BJ (cell line): ENCODE results near the gene TTYH2. TPM values are rescaled to one million over a fixed set of nuclear protein-coding genes. Genes with fewer than 3 reads are reported as not detected.

ENCODE experiments used
- CTCF ChIA-PET: fragments of 350-600 bp; formaldehyde crosslinking; extraction: SDS; loops from one replicate; lab custom pipeline; 2021; ENCODE audit warnings: antibody characterized with exemption, inconsistent platforms; lab: Yijun Ruan, JAX
- POLR2A ChIA-PET: fragments of 300-600 bp; sonication (Branson Sonifier 250); formaldehyde crosslinking; extraction: SDS; loops from one replicate; lab custom pipeline; 2021; ENCODE audit warnings: antibody characterized with exemption; lab: Charles Lee
- DNase-seq: peaks from one replicate; pipeline ENCODE4 v3.0.0-alpha.2; 2011; ENCODE audit warnings: low read depth
- H3K27me3 ChIP-seq: 2 replicates; pipeline ENCODE4 v1.6.0; 2011; ENCODE audit warnings: low read length; ENCODE audit not compliant: control insufficient read depth, insufficient read depth
- H3K36me3 ChIP-seq: 2 replicates; pipeline ENCODE4 v1.5.1; 2011; ENCODE audit warnings: low read length; ENCODE audit not compliant: control insufficient read depth, insufficient read depth
- H3K4me3 ChIP-seq: 2 replicates; pipeline ENCODE4 v1.5.1; 2011; ENCODE audit warnings: low read depth, mild to moderate bottlenecking, control low read depth, low read length
- polyA plus RNA-seq: library from polyadenylated mRNA; depleted of rRNA; stranded (reverse); fragments of >200 nt; gene quantifications from 2 replicates; pipeline ENCODE4 v1.2.3, GENCODE V29; 2011
- TF ChIP-seq, protein P1 (sequence below): IDR thresholded peaks from 2 replicates; pipeline ENCODE4 v1.5.1; 2011; ENCODE audit warnings: low read depth, mild to moderate bottlenecking, control low read depth, inconsistent platforms, low read length, moderate library complexity; ENCODE audit not compliant: insufficient read depth

TTYH2 gene
- polyA plus RNA-seq, 1 experiment = 2.7 TPM

DNA sequence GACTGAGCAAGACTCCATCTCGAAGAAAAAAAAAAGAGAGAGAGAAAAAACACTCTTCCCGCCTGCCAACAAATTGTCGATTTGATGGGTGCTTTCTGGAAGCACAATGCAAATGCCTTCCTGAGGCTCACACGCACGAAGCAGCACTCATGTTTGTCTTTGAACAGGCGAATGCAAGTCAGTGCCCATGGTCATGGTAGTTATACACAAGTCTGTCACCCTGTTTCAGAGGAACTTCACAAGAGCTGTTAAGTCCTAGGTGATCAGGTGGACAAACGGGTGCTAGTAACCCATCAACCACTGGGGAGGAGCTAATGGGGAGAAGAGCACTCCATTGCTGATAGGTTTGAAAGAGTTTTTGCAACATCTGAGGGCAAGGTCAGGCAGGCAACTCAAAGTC, 54.2 kb downstream of the TTYH2 start:
- ChIA-PET POLR2A (no interaction called here), CTCF (no interaction called here)
- TF ChIP-seq, protein P1, sequence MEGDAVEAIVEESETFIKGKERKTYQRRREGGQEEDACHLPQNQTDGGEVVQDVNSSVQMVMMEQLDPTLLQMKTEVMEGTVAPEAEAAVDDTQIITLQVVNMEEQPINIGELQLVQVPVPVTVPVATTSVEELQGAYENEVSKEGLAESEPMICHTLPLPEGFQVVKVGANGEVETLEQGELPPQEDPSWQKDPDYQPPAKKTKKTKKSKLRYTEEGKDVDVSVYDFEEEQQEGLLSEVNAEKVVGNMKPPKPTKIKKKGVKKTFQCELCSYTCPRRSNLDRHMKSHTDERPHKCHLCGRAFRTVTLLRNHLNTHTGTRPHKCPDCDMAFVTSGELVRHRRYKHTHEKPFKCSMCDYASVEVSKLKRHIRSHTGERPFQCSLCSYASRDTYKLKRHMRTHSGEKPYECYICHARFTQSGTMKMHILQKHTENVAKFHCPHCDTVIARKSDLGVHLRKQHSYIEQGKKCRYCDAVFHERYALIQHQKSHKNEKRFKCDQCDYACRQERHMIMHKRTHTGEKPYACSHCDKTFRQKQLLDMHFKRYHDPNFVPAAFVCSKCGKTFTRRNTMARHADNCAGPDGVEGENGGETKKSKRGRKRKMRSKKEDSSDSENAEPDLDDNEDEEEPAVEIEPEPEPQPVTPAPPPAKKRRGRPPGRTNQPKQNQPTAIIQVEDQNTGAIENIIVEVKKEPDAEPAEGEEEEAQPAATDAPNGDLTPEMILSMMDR = no peak

DNA sequence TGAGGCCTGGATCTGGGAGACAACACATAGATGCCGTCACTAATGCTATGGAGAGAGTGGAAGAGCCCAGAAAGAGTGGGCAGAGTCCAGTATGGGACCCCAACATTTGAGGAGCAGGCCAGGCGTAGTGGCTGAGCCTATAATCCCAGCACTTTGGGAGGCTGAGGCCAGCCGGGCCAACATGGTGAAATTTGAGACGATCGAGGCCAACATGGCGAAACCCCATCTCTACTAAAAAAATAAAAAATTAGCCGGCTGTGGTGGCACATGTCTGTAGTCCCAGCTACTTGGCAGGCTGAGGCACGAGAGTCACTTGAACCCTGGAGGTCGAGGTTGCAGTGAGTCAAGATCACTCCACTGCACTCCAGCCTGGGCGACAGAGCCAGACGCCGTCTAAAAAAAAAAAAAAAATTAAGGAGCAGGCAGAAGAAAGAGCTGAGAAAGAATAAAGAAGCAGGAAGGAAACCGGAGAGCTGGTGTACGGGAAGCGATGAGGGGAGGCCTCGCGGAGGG, 54.7 kb downstream of the TTYH2 start:
- CTCF ChIA-PET = no interaction called here
- no peak overlapping the region for H3K4me3 ChIP-seq
- POLR2A ChIA-PET = no interaction called here

More for the DNA sequence above, 54.2 kb downstream of the TTYH2 start:
- no peak for DNase-seq
- Histone ChIP-seq H3K4me3 (no peak overlapping the region), H3K36me3 (no peaks in the 10 kb centered on the region), H3K27me3 (no peaks in the 10 kb centered on the region)

DNA sequence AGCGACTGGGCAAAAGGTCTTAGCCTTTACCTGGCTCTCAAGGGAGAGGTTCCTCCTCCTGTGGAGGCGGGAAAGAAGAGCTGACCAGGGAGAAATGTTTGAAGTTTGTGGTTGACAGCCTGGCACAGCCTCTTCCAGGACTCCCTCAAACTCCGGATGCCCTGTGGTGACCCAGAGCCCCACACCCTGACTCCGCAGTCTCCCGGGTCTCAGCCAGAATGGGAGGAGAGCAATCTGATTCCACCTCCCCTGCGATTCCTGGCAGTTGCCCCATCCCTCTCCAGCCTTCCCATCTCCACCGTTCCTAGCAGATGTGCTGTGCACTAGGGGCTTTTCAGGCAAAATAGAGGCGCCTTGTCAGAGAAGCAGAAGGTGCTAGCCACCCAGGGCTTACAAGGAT, 55.2 kb downstream of the TTYH2 start:
- CTCF ChIA-PET = no interaction called here
- no peak overlapping the region for H3K4me3 ChIP-seq
- DNase-seq = no peak
- no peaks in the 10 kb centered on the region for H3K27me3 ChIP-seq
- H3K36me3 ChIP-seq = no peaks in the 10 kb centered on the region
- TF ChIP-seq, protein P1 = no peak
- POLR2A ChIA-PET = no interaction called here

More for the DNA sequence above, 54.7 kb downstream of the TTYH2 start:
- Histone ChIP-seq H3K36me3 (no peaks in the 10 kb centered on the region), H3K27me3 (no peaks in the 10 kb centered on the region)
- no peak for DNase-seq
- TF ChIP-seq, protein P1 = no peak

DNA sequence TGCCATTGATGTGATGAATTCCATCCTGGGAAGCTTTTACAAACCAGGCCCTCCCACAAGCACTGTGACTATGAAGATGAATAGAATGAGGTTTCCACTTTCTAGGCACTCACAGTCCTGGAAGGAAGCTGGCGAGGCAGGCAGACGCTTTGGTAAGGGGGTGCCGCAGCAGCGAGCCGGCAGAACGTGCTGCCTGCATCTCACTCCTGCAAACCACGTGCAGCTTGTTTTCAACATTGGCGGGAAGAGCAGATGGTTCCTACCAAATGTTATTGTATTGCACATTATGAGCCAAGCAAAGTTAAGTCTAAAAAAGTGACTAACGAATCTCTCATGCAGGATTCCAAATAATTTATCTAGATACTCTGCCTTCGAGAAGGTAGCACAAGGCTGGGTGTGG, 57.0 kb downstream of the TTYH2 start:
- POLR2A ChIA-PET = no interaction called here
- H3K4me3 ChIP-seq = no peak overlapping the region
- TF ChIP-seq, protein P1 = no peak
- H3K36me3 ChIP-seq = no peaks in the 10 kb centered on the region
- no peaks in the 10 kb centered on the region for H3K27me3 ChIP-seq
- no peak for DNase-seq
- CTCF ChIA-PET = no interaction called here

DNA sequence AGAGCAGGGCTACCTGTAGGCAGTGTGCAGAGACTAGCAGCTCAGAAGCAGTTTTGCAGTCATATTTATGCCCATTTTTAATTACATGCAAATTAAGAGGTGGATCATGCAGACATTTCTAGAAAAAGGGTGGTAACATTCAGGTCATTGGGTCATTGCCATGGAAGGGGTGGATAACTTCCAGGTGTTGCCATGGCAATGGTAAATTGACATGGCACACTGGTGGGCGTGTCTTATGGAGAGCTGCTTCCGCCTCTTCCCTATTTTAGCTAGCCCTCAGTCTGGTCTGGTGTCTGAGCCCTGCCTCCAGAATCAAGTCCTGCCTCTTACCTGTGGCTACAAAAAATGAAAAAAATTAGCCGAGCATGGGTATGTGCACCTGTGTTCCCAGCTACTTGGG, 57.9 kb downstream of the TTYH2 start:
- POLR2A ChIA-PET = no interaction called here
- H3K36me3 ChIP-seq = no peaks in the 10 kb centered on the region
- H3K27me3 ChIP-seq = no peaks in the 10 kb centered on the region
- no peak overlapping the region for H3K4me3 ChIP-seq
- TF ChIP-seq, protein P1 = no peak
- CTCF ChIA-PET = no interaction called here
- no peak for DNase-seq
